Left forelimb (tissue), 1 donor: Measurements from ENCODE around the gene AFMID.
"Not testable (repeated sequence)": the region's sequence is repeated elsewhere in the genome, so short reads cannot be mapped to it uniquely, and the experiment has no call there.

Experiments used
- DNase-seq: peaks from one replicate; pipeline ENCODE4 v3.0.0-alpha.2; 2018; ENCODE audit warnings: low spot score

AFMID gene

DNA sequence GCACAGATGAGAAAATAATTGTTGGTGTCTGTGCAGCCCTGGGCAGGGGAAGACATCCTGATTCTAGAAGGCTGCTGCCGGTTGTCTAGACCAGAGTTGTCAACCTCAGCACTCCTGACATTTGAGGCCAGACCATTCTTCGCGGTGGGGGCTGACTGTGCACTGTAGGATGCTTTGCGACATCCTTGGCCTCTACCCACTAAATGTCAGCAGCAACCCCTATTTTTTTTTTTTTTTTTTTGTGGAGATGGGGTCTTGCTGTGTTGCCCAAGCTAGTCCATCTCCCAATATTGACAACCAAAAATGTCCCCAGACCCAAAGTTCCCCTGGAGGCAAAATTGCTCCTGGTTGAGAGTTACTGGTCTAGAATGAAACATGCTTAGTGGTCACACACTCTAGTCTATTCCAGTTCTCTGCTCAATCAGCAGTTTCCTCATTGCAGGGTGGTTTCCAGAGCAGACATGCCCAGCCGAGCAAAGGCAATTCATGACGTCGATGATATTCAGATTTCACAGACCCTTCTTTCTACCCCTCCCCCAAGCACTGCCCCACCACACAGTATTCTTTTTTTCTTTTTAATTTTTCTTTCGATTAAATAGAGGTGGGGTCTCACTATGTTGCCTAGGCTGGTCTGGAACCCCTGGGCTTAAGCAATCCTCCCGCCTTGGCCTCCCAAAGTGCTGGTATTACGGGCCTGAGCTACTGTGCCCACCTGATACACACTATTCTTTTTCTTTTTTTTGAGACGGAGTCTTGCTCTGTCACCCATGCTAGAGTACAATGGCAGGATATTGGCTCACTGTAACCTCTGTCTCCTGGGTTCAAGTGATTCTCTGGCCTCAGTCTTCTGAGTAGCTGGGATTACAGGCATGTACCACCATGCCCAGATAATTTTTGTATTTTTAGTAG lies 32.0 kb upstream of the AFMID start:
- DNase-seq = no peak

DNA sequence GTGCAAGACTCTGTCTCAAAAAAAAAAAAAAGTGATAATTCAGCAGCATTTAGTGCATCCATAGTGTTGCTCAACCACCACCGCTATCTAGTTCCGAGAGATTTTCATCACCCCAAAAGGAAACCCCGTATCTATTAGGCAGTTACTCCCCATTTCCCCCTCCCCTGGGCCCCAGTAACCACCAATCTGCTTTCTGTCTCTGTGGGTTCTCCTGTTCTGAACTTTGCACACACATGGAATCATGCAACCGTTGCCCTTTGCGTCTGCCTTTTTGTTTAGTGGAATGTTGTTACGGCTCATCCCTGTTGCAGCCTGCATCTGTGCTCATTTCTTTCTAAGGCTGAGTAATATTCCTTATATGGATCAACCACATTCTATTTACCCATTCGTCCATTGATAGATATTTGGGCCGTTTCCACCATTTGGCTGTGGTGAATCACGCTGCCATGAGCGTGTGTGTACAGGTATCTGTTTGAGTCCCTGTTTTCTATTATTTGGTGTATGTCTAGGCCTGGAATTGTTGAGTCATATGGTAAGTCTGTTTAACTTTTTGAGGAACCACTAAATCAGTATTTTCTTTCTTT lies 27.5 kb upstream of the AFMID start:
- DNase-seq = no peak

DNA sequence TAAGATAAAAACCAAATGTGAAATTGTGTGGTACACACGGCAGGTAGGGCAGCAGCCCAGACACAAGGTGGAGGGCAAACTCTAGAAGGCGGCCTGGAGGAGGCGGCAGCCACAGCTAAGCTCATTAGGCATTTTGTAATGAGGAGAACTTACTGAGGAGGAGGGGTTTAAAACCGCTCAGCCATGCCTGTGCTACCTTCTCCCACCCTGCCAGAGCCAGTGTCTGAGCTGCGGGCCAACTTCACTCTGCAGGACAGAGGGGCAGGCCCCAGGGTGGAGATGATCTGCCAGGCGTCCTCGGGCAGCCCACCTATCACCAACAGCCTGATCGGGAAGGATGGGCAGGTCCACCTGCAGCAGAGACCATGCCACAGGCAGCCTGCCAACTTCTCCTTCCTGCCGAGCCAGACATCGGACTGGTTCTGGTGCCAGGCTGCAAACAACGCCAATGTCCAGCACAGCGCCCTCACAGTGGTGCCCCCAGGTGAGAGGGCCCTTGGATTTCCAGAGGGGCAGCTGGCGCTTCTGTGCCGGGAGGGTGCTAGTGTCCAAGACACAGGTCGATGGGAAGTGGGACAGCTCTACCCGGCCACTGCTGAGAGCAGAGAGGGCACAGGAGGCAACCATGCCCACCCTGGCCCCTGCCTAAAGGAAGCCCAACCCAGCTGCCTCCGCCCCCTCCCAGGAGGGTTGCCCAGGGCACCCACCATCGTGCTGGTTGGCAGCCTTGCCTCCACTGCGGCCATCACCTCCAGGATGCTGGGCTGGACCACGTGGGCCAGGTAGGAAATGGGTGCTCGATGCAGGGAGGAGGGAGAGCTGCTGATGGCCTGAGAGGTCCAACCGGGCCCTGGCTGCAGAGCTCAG lies 23.0 kb upstream of the AFMID start:
- no peak for DNase-seq

DNA sequence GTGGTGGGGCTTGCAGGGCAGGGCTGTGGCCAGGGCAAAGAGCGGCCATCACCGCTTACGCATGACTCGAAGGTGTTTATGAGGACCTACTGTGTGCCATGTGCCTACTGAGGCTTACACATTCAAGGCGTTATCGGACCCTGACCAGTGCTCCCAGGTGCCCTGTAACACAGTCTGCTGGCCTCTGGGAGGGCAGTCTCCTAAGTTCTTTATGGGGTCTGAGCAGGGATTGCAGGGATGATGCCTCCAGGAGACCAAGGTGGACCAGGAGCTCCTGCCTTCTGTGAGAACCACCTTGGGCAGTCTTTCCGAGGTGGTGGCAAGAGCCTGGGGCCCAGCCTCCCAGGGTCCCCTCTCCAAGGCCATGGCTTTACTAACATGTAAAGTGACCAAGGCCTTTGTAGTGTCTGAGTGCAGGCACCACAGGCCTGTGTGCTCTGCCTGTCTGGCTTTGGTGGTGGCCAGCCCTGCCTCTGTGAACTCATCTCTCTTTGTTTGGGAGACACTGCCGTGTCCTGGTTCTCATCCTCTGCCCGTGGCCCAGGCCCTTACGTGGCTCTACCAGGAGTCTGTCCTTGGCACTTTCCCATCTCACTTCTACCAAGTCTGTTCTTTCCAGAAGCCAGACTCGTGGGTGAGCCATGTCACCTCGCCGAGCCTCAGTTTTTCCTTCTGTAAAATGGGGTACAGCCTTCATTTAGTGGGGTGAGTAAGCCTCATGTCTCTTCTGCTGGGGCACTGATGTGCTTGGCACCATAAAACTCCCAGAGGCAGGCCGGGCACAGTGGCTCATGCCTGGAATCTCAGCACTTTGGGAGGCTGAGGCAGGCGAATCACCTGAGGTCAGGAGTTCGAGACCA lies 22.2 kb upstream of the AFMID start:
- DNase-seq = no peak

DNA sequence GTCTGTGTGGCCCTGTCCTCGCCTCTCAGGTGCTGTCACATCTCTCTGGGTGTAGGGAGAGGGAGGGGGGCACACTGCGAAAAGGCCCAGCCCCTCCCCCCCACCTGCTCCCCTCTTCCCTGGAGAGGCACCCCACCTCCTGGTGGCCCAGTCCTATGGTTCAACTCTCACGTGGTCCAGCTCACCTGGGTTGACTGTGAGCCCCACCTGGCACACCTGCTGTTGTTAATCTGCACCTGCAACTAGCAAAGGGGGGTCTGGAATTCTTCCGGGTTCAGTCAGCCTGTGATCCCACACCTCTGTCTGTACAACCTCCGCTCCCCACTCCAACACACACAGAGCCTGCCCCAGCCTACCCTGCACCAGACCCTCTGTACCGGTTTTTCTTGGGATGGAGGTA lies 20.7 kb upstream of the AFMID start:
- DNase-seq = no peak

DNA sequence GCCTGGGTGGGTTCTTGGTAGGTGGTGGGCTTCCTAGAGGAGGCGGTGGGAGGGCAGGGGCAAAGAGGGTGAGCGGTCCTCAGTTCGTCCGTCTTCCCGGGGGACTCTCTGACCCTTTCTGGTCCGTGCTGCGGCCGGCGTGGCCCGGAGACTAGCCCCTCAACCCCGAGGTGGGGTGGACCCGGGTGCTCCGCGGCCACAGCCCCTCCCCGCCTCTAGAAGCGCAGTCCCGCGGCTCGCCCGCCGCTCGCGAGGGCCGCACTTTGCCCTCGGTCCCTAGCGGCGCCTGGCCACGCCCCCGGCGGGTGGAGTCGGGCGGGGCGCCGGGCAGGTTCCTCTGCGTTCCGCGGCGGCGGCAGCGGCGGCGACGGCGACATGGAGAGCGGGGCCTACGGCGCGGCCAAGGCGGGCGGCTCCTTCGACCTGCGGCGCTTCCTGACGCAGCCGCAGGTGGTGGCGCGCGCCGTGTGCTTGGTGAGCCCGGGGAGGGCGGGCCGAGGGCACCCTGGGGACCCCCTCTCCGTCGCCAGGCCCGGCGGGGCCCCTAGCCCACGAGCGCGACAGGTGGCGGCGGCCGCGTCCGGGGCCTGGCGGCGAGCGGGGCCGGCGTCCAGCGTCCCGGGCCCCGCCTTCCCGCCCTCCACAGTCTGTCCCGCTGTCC lies 18.8 kb upstream of the AFMID start, which contains the start of gene SYNGR2:
Gene SYNGR2, plus strand, starts transcription at position 340 of the 661 bp plus-strand sequence. Its CDS starts 36 bp downstream, at position 376.
- no peak for DNase-seq

DNA sequence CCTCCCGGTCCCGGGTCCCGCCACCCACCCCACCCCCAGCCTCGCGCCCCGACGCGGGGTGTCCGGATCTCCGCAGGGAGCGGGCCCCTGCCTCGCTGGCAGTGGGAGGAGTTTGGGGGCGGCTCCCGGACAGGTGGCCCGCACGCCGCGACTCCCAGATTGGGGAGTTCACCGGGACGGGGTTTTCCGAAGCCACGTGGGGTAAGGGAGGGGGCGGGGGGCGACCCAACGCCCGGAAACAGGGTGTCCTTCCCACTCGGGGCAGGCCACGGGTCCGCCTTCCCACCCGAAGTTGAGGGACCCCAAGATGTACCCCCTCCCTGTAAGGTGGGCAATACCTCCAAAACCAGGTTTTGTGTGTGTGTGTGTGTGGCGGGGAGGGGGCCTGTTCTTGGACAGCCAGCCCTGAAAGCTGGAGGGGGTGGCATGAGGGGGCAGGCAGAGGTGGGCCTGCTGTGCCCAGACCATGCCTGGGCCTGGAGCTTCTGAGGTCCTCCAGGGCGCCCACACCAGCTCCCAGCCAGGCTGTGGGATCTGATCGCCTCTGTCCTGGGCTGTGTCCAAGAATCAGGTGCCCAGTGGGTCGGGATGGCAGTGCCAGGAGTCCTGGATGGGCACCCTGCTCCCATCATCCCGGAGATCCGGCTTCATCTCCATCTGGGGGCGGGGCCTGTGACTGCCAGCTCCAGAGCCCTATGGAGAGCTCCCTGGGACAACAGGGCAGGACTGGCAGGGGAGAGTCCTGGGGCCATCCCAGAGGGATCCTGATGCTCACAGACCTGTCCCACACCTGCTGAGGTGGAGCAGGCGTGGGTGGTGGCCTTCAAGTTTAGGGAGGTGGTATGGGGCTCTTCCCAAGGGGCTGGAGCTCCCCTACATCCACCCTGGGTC lies 18.0 kb upstream of the AFMID start:
- DNase-seq = no peak

DNA sequence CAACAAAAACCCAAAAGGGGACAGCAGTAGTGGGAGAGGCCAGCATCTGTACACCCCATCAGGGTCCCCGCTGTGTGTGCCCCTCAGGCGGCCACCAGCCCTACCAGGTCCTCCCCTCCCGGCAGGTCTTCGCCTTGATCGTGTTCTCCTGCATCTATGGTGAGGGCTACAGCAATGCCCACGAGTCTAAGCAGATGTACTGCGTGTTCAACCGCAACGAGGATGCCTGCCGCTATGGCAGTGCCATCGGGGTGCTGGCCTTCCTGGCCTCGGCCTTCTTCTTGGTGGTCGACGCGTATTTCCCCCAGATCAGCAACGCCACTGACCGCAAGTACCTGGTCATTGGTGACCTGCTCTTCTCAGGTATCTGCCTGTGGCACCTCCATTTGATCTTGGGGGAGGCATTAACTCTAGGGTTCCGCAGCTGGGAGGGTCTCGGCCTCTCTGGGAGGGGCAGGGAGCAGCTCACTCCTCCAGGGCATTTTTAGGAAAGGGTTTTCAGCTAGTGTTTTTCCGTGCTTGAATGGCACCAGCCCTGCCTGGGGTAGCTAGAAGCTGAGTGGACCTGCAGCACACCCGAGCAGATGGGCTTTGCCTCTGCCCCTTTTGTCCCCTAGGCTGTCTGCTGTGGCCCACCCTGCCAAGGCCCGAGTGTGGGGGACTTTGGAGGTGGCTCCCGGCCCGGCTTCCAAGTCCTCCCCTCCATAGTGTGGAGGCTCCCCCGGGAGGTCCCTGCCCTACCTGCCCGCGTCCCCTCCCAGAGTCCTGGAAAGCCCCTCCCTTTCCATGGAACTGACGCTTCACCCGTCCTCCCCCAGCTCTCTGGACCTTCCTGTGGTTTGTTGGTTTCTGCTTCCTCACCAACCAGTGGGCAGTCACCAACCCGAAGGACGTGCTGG lies 16.2 kb upstream of the AFMID start:
- no peak for DNase-seq

DNA sequence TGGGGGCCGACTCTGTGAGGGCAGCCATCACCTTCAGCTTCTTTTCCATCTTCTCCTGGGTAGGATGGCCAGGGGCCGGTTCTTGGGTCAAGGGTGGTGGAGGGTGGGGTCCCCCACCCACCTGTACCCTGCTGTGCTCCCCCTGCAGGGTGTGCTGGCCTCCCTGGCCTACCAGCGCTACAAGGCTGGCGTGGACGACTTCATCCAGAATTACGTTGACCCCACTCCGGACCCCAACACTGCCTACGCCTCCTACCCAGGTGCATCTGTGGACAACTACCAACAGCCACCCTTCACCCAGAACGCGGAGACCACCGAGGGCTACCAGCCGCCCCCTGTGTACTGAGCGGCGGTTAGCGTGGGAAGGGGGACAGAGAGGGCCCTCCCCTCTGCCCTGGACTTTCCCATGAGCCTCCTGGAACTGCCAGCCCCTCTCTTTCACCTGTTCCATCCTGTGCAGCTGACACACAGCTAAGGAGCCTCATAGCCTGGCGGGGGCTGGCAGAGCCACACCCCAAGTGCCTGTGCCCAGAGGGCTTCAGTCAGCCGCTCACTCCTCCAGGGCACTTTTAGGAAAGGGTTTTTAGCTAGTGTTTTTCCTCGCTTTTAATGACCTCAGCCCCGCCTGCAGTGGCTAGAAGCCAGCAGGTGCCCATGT lies 15.4 kb upstream of the AFMID start:
- not testable (repeated sequence) for DNase-seq

DNA sequence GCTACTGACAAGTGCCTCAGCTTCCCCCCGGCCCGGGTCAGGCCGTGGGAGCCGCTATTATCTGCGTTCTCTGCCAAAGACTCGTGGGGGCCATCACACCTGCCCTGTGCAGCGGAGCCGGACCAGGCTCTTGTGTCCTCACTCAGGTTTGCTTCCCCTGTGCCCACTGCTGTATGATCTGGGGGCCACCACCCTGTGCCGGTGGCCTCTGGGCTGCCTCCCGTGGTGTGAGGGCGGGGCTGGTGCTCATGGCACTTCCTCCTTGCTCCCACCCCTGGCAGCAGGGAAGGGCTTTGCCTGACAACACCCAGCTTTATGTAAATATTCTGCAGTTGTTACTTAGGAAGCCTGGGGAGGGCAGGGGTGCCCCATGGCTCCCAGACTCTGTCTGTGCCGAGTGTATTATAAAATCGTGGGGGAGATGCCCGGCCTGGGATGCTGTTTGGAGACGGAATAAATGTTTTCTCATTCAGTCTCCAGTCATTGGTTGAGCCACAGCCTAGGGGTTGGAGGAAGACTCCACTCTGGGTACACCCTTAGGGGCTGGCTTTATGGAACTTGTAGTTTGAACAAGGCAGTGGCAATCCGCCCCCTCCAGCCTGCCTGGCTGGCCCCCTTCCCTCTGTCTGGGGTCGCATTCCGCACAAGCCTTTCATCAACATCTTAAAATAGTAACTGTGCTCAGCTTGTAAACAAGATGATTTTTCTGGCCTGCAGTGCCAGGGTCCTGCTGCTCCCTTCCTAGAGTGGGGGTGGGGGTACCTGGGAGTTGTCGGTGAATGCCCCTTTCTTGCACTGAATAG lies 14.7 kb upstream of the AFMID start:
- no peak for DNase-seq

DNA sequence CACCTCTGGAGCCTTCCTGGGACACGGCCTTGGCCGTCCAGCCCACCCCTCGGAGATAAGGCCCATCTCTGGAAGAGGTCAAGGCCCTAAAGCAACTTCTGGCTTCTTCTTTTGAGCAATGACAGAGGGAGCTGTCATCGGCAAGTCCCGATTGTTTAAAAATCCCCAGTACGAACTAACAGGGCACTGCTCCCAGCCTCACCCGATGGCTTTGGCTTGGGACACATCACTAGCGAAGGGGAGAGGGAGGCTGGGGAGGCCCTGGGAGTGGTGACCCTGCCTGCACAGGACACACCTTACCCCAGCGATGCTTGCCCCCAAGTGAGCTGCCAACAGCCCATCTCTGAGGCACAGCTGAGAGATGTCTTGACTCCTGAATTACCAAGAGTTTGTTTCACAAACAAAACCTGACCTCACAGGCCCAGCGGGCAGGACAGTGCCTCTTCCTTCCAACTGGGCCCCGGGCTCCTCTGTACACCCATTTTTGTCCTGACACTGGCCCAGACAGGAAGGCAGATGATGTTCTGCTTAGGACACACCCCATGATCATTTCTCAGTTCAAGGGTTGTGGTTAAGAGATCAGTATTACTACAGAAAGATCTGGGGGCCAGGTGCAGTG lies 14.0 kb upstream of the AFMID start:
- no peak for DNase-seq

DNA sequence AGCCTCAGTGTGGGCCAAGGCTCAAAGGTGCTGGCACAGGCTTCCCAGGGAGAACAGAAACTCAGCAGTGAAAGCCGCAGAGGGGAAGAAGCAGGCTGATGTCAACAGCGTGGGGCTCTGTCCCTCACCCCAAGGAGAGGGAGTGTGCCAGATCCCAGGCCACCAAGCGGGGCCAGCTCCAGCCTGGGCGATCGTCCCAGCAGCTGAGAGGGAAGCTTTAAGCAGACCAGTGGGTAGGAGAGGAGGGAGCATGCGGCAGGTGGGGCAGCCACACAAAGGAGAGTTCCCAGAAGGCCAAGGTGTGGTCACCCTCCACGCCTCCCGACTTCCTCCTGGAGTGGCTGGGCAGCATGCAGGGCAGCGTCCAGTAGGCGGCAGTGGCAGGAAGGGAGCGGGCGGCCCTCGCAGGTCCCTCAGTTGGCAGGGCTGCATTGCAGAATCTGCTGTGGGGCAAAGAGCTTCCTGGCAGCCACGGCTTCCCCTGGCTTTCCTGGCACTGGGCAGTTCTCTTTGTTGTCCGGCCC lies 12.8 kb upstream of the AFMID start:
- DNase-seq = no peak

DNA sequence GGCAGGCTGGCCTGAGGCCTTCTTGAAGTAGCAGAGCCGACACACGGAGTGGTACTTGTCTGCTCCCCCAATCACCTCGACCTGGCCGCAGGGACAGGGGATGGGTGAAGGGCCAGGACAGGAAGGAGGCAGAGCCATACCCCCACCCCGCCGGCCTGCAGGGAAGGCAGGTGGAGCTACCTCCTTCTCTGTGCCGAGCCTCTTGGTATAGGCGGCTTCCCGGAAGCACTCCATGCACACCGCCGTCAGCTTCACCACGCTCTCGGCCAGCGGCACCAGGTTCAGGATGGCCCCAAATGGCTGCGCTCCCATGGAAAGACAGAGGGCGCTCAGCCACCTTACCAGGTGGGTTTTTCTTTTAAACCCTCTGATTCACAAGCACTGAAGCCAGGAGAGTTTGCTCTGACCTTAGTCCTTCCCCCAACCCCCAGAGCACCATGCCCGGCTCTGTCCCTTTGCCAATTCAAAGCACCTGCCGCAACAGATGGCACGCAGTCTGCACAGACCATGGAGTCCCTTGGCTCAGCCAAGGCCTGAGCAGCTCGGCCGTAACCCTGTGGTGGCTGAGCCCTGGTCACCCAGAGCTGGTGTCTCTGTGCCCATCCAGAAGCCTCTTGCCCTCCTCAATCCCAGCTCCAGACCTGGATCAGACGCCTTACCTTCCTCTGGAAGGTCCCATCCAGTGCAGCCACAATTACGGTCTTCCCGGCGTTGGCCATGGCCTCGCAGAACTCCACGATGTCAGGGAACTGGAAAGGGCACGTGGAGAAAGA lies 12.1 kb upstream of the AFMID start:
- no peak for DNase-seq

DNA sequence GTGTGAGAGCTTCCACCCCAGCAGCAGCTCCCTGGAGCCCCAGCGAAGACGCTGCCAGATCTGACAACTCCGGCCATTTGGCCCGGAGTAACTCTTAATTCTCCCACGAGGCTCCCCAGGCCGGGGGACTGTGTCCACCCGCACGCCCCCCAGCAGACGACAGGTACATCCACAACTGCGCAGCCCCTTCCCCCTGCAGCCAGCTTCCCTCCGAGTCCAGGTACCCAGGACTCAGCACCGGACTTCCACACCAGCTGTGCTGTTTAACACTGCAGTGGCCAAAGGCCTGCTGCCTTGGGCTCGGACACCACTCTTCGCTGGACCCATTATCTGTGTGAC lies 11.6 kb upstream of the AFMID start:
- no peak for DNase-seq

DNA sequence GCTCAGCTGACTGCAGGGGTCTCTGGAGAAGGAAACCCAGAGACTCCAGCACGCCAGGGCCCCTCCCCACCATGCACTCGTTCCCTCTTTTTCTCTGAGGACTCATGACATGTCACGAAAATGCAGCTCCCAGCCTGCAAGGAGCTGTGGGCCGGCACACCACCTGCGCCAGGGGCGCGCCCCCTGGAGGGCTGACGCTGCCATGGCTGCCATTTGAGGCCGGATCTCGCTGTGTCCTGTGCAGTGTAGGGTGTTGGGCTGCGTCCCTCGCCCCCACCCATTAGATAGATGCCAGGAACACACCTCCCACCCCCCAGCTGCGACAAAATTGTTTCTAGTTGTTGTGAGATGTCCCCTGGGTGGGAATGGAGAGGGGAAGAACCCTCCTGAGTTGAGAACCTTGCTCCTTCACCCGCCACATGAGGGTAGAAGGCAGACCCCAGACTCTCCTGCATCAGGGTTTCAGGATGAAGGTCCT lies 10.6 kb upstream of the AFMID start:
- no peak for DNase-seq

DNA sequence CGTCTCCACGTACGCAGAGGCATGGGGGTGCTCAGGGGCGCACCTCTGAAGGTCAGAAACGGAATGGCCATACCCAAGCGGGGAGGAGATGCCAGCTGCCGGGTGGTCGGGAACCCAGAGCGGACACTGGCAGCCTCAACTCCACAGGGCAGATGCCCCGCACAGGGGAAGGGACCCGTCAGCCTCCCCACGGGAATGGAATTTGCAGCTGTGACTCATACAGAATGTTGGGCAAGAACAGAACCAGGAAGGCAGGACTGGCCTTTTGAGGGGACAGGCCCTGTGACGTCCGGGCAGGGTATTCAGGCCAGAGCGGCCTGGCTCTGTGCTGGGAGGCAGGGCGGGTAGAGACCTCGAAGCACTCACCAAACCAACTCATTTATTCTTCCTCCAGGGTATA lies 7.8 kb upstream of the AFMID start:
- DNase-seq = no peak
